Lower leg skin (tissue), 3 donors: Measurements from ENCODE around the gene BFSP2.

Experiments
- POLR2A ChIP-seq, 2 donors: fragments of 450-650 bp; IDR thresholded peaks; one replicate each; pipeline ENCODE4 v1.6.1; 2016 to 2017; ENCODE audit warnings: antibody characterized with exemption in 2 of 2, mild to moderate bottlenecking in 1 of 2, moderate library complexity in 1 of 2
- TF ChIP-seq, protein P1 (sequence below), 3 donors: fragments of 450-650 bp; IDR thresholded peaks; one replicate each; pipeline ENCODE4 v1.5.1; 2016; ENCODE audit warnings: antibody characterized with exemption in 3 of 3, mild to moderate bottlenecking in 3 of 3, moderate library complexity in 2 of 3

DNA sequence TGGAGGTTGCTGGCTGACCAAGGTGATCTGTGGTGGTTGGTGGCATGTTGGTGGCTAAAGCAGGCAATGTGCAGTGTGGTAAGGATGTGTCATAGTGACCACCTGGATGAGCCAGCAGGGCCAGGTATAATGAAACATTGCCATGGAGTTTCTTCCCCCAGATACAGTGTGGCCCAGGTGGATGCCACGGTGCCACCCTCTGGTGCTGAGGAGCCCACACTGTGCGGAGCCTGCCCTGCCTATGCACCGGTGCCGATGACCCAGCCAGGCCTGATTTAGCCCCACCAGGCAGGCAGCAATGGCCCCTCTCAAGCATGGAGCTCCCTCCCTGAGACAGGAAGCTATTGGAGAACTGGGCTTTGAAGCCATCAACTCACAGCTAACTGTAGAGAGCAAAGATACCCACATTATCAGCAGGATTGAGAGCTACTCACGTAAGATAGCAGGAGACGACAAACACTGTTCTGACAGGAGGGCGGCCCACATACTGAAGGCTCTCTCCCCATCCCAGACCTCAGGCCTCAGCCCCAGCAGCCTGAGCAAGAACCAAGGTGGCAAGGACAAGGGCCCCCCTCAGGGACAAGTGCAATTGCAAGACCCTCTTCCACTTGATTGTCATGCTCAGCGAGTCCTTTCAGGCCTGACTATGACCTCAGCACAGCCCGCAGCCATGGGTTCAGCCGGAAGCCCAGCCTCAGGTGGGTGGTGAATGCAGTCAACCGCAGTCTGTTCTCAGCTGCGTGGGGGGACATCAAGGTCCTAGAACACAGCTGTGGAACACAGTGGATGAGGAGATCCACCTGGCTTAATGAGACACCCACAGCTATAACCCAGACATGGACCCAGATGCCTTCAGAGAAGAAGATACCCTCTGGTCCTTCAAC lies 90.9 kb downstream of the BFSP2 start:
- TF ChIP-seq, protein P1, sequence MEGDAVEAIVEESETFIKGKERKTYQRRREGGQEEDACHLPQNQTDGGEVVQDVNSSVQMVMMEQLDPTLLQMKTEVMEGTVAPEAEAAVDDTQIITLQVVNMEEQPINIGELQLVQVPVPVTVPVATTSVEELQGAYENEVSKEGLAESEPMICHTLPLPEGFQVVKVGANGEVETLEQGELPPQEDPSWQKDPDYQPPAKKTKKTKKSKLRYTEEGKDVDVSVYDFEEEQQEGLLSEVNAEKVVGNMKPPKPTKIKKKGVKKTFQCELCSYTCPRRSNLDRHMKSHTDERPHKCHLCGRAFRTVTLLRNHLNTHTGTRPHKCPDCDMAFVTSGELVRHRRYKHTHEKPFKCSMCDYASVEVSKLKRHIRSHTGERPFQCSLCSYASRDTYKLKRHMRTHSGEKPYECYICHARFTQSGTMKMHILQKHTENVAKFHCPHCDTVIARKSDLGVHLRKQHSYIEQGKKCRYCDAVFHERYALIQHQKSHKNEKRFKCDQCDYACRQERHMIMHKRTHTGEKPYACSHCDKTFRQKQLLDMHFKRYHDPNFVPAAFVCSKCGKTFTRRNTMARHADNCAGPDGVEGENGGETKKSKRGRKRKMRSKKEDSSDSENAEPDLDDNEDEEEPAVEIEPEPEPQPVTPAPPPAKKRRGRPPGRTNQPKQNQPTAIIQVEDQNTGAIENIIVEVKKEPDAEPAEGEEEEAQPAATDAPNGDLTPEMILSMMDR (IDR thresholded peaks at IDR 0.05): no peak
- TF ChIP-seq POLR2A (IDR thresholded peaks at IDR 0.05): no peak
